Type B pancreatic cell (in vitro differentiated cells): Measurements from ENCODE around the gene SCLT1. TPM values are rescaled to one million over a fixed set of nuclear protein-coding genes. Genes with fewer than 3 reads are reported as not detected.

Source experiments
- DNase-seq: peaks from one replicate; pipeline ENCODE4 v3.0.0; 2021; ENCODE audit warnings: mixed read lengths; ENCODE audit not compliant: unreplicated experiment; ENCODE audit errors: extremely low spot score
- H3K27ac Mint-ChIP-seq: 2 replicates; pipeline ENCODE4 v1.8.0; 2021; ENCODE audit warnings: mild to moderate bottlenecking, mixed read lengths
- H3K27me3 Mint-ChIP-seq: 2 replicates; pipeline ENCODE4 v1.8.0; 2021; ENCODE audit warnings: mixed read lengths
- H3K36me3 Mint-ChIP-seq: 2 replicates; pipeline ENCODE4 v1.8.0; 2021; ENCODE audit warnings: mixed read lengths
- H3K4me1 Mint-ChIP-seq: one replicate; pipeline ENCODE4 v1.8.0; 2021; ENCODE audit warnings: mixed read lengths; ENCODE audit not compliant: unreplicated experiment
- H3K4me3 Mint-ChIP-seq: 2 replicates; pipeline ENCODE4 v1.8.0; 2021; ENCODE audit warnings: mild to moderate bottlenecking, mixed read lengths
- H3K9me3 Mint-ChIP-seq: 2 replicates; pipeline ENCODE4 v1.8.0; 2021; ENCODE audit warnings: mixed read lengths
- total RNA-seq: library from RNA; stranded (reverse); gene quantifications from 2 replicates; pipeline ENCODE4 v1.2.1, GENCODE V29; 2021; ENCODE audit warnings: low replicate concordance
- TF ChIP-seq, protein P1 (sequence below): fragments of 200-600 bp; sonication (generic); conservative IDR thresholded peaks from 2 replicates; pipeline ENCODE4 v1.5.0; 2021; ENCODE audit warnings: antibody characterized with exemption, mild to moderate bottlenecking

Gene SCLT1
- total RNA-seq, 1 donor from 2014 or later: 21.2 TPM

GRCh38 chr4:128961405-128961804 lies 131.9 kb downstream of the SCLT1 start:
- H3K36me3 Mint-ChIP-seq: peaks cover 11% of the 10 kb centered on the region
- TF ChIP-seq, protein P1, sequence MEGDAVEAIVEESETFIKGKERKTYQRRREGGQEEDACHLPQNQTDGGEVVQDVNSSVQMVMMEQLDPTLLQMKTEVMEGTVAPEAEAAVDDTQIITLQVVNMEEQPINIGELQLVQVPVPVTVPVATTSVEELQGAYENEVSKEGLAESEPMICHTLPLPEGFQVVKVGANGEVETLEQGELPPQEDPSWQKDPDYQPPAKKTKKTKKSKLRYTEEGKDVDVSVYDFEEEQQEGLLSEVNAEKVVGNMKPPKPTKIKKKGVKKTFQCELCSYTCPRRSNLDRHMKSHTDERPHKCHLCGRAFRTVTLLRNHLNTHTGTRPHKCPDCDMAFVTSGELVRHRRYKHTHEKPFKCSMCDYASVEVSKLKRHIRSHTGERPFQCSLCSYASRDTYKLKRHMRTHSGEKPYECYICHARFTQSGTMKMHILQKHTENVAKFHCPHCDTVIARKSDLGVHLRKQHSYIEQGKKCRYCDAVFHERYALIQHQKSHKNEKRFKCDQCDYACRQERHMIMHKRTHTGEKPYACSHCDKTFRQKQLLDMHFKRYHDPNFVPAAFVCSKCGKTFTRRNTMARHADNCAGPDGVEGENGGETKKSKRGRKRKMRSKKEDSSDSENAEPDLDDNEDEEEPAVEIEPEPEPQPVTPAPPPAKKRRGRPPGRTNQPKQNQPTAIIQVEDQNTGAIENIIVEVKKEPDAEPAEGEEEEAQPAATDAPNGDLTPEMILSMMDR: no peak
- H3K27me3 Mint-ChIP-seq: no peaks in the 10 kb centered on the region
- H3K4me1 Mint-ChIP-seq: no peaks in the 10 kb centered on the region
- no peaks in the 10 kb centered on the region for H3K9me3 Mint-ChIP-seq
- H3K27ac Mint-ChIP-seq: no peak overlapping the region
- no peak for DNase-seq
- no peak overlapping the region for H3K4me3 Mint-ChIP-seq

DNA sequence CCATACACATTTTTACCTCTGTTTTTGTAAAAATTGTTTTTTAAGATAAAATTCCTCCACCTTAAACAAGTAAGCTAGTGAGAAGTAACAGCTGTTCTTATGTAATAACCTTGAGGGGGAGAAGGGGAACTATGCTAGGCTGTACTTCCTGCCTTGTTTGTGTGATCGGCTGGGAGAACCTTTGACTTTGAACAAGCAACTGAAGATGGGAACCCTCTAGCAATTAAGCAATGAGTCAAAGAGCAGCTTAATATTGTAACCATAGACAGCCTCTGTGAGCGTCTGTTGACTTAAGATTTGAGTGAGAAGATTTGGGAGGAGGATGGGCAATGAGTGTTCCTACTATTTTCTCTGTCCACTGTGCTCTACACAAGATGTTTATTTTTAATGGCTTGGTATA lies 135.1 kb downstream of the SCLT1 start:
- H3K4me1 Mint-ChIP-seq: no peaks in the 10 kb centered on the region
- H3K27me3 Mint-ChIP-seq: no peaks in the 10 kb centered on the region
- no peaks in the 10 kb centered on the region for H3K9me3 Mint-ChIP-seq
- TF ChIP-seq, protein P1: no peak
- no peak overlapping the region for H3K4me3 Mint-ChIP-seq
- H3K36me3 Mint-ChIP-seq: peaks cover 11% of the 10 kb centered on the region
- H3K27ac Mint-ChIP-seq: no peak overlapping the region
- DNase-seq: no peak

GRCh38 chr4:128957459-128957858 lies 135.9 kb downstream of the SCLT1 start:
- H3K4me1 Mint-ChIP-seq: no peaks in the 10 kb centered on the region
- DNase-seq: no peak
- H3K27ac Mint-ChIP-seq: no peak overlapping the region
- no peaks in the 10 kb centered on the region for H3K27me3 Mint-ChIP-seq
- peaks cover 8% of the 10 kb centered on the region for H3K36me3 Mint-ChIP-seq
- H3K9me3 Mint-ChIP-seq: no peaks in the 10 kb centered on the region
- no peak overlapping the region for H3K4me3 Mint-ChIP-seq
- TF ChIP-seq, protein P1: no peak

- H3K27ac Mint-ChIP-seq: no peak overlapping the region
Observed at GRCh38 chr4:128955751-128956150, 137.6 kb downstream of the SCLT1 start.

GRCh38 chr4:128954941-128955340 lies 138.4 kb downstream of the SCLT1 start:
- Mint-ChIP-seq H3K36me3 (peaks cover 7% of the 10 kb centered on the region), H3K4me3 (no peak overlapping the region)
- TF ChIP-seq, protein P1: no peak

More at GRCh38 chr4:128955751-128956150, 137.6 kb downstream of the SCLT1 start:
- H3K9me3 Mint-ChIP-seq: no peaks in the 10 kb centered on the region
- H3K4me3 Mint-ChIP-seq: no peak overlapping the region
- H3K27me3 Mint-ChIP-seq: no peaks in the 10 kb centered on the region
- no peak for DNase-seq
- H3K4me1 Mint-ChIP-seq: no peaks in the 10 kb centered on the region
- TF ChIP-seq, protein P1: no peak
- H3K36me3 Mint-ChIP-seq: peaks cover 7% of the 10 kb centered on the region

DNA sequence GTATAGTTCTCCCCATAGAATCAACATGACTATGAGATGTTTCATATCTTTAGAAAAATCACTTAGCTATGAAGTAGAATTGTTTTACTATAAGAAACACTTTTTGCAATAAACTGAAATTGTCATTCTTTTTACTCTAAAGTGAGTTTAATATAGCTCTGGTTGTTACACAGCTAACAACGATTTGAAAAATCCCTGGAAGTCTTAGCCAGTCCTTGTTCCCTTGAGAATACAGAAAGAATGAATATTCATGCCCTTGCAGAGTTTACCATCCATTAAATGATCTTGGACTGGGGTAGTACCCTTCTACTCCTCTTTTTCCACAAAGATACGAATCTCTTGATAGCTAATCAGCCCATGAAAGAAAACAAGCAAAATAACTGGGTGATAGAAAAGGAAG lies 142.0 kb downstream of the SCLT1 start:
- no peaks in the 10 kb centered on the region for H3K4me1 Mint-ChIP-seq
- no peaks in the 10 kb centered on the region for H3K27me3 Mint-ChIP-seq
- DNase-seq: no peak
- H3K27ac Mint-ChIP-seq: no peak overlapping the region
- TF ChIP-seq, protein P1: no peak
- no peaks in the 10 kb centered on the region for H3K9me3 Mint-ChIP-seq
- no peak overlapping the region for H3K4me3 Mint-ChIP-seq
- H3K36me3 Mint-ChIP-seq: peaks cover 5% of the 10 kb centered on the region

More at GRCh38 chr4:128954941-128955340, 138.4 kb downstream of the SCLT1 start:
- no peaks in the 10 kb centered on the region for H3K4me1 Mint-ChIP-seq
- H3K9me3 Mint-ChIP-seq: no peaks in the 10 kb centered on the region
- H3K27me3 Mint-ChIP-seq: no peaks in the 10 kb centered on the region
- no peak overlapping the region for H3K27ac Mint-ChIP-seq
- no peak for DNase-seq
